GM19025 (cell line): ENCODE results near the gene TMED10.
A peak's percentile ranks its signal among the peaks of the same experiment; 100 is the strongest.
"Not testable (repeated sequence)": the region's sequence is repeated elsewhere in the genome, so short reads cannot be mapped to it uniquely, and the experiment has no call there.

Source experiments
- ATAC-seq: cut with Tn5 transposase; IDR thresholded peaks from one replicate; pipeline ENCODE4 v1.9.1; 2021; ENCODE audit warnings: mild to moderate bottlenecking, low read depth, moderate library complexity; ENCODE audit not compliant: unreplicated experiment

The TMED10 gene

DNA sequence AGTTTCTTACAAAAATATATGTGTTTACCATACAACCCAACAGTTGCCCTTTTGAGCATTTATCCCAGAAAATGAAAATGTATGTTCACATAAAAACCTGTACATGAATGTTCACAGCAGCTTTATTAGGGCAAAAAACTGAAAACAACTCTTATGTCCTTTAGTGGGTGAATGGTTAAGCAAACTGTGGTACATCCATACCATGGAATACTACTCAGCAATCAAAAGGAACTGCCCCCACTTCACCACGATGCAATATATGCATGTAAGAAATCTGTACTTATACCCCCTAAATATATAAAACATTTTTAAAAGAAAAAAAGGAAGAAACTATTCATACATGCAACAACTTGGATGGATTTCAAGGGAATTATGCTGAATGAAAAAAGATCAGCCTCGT is 42.8 kb downstream of the TMED10 start:
- no peak for ATAC-seq

- no peak for ATAC-seq
Measured at GRCh38 chr14:75132382-75133086, 43.9 kb downstream of the TMED10 start.

GRCh38 chr14:75128596-75128990 is 47.8 kb downstream of the TMED10 start:
- ATAC-seq, result no peak

- no peak for ATAC-seq
Measured at GRCh38 chr14:75127903-75128595, 48.4 kb downstream of the TMED10 start.

GRCh38 chr14:75127474-75127820 is 49.0 kb downstream of the TMED10 start:
- not testable (repeated sequence) for ATAC-seq

DNA sequence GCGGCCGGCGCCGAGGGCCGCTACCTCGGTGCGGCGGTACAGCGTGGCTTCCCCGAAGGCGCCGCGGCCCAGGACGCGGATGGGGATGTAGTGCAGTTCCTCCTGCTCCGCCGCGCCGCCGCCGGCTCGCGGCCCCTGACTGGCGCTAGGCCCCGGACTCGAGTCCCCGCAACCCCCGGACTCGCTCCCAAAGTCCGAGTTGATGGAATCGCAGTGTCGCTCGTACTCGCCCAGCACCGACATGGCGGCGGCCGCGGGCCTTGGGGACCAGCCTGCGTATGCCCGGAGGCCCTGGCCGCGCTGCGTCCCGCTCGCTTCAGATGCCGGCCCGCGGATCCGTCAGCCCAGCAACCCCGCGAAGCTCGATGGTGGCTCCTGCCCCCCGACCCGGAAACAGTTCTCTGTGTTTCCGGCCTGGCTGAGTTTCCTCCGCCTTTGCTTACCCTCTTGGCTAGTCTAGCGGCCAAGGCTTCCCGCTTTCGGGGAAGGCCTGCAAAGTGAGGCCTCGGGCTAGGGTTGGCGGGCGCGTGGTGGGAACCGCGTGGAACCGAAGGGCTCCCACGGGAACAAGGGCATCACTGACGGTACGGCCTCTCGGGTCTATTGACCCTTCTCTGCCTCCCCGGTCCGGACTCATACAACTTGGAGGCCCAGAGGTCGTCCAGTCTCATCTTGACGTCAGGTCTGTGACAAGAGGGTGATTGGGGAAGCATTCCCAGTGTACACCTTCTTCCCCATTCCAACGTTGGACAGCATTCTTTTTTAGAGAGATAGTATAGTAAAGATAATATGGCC is 49.5 kb downstream of the TMED10 start, which contains the start of gene NEK9:
Gene NEK9 (minus strand): TSS at position 370 of the 795 bp plus-strand sequence. CDS start 127 bp downstream, at position 243.
- ATAC-seq, result peak; percentile 87

DNA sequence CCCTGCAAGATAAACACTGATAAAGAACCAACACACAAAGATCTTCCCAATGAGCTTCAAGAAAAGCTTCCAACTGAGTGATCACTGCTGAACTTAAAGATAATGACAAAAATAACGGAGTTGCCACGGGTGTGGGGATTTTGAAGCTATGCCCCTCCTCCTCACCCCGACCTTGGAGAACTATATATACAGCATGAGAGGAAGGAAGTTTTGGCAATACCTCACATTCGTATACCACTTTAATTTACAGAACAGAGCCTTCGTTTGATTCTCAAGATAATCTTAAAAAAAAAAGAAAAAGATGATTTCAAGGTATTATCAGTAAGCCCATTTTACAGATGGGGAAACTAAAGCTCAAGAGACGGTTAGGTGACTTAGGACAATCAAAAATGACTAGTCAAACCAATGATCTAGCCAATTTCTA is 50.3 kb downstream of the TMED10 start:
- no peak for ATAC-seq

DNA sequence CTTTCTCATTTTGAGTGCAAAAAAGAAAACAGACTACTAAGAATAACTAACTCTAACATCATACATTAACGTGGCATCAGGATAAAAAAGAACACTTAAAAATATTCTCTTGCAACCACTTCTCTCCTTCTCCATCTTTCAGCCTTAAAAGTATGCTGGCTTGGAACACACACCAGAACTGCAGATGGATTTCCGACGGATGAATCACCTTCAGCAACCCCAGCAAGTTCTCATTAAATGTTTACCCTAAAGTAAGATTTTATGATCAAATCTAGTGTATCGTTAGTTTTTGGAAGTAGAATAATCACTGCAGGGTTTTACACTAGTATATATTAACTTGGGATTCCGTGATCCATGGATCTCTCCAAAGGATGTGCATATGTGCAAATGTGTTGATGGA is 50.8 kb downstream of the TMED10 start:
- no peak for ATAC-seq

DNA sequence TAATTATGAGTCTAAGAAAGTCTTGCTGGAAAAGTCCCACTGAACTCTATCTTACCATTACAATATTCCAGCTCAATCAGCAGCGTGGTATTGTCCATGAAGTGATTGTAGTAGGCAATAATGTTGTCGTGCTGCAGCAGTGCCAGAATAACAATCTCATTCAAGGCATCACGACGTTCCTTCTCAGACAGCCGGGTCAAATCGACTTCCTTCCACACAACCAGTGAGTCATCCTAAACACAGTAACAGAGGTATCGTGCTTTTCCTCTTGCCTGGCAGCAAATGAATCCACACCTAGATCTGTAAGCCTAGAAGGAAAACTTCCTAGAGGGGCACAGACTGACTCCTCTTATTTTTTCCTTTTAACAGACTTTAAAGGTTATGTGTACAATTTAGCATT is 52.4 kb downstream of the TMED10 start:
- ATAC-seq, result no peak

- no peak for ATAC-seq
Measured at GRCh38 chr14:75121552-75121951, 54.9 kb downstream of the TMED10 start.

GRCh38 chr14:75120541-75121291 is 55.7 kb downstream of the TMED10 start:
- no peak for ATAC-seq

GRCh38 chr14:75119056-75119455 is 57.4 kb downstream of the TMED10 start:
- ATAC-seq, result no peak

GRCh38 chr14:75113932-75114539 is 62.4 kb downstream of the TMED10 start:
- no peak for ATAC-seq

DNA sequence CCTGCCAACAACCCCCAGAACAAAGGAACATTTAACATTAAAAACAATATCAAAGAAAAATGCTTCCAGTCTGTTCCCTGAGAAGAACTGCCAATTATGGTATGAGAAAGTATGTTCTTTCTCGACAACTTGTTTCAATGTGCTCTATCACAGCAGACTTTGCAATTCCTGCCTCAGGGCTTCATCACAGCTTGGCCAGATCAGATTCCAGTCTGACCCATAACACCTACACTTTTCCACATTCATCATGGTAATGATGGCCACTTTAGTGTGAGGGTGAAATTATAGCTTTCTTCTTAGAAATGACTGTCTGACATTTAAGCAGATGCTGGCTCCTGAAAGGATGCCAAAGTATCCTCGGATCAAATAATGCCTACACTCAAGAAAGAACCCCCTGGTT is 66.5 kb downstream of the TMED10 start:
- no peak for ATAC-seq

DNA sequence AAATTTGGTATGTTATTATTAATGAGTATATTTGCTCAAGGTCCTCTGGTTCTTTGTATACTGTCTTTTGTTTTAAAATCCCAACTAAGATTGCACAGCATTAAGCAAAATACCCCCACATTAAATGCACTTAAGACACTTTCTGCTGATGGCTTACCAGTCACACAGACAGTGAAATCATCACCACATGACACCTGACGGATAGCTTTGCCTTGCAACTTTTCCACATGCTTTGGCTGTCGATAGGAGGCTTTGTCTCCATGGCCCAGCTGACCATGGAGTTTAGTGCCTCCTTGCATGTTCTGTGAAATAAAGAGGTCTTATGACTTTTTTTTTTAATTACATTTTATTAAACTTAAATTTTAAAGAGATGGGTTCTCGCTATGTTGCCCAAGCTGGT is 69.2 kb downstream of the TMED10 start:
- ATAC-seq, result no peak

GRCh38 chr14:75101491-75101890 is 74.9 kb downstream of the TMED10 start:
- no peak for ATAC-seq

DNA sequence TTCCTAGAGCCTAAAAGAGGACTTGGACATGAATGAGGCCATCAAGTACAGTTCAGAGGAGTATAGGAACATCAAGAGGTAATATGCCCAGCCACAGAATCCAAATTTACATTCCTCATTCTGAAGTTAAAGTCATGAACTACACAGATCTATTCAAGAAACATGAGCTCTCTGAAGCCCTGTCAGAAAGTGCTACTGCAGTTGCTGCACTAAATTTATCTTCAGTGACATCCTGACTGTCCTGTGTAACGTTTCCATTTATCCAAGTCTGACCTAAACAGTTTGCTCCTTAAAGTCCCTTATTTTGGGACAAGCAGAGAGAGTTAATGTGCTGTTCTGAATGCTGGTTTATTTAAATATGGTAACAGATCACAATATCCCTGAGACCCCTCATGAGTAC is 77.7 kb downstream of the TMED10 start:
- no peak for ATAC-seq

GRCh38 chr14:75098212-75098611 is 78.2 kb downstream of the TMED10 start:
- ATAC-seq, result no peak

GRCh38 chr14:75096959-75097358 is 79.5 kb downstream of the TMED10 start:
- no peak for ATAC-seq

- no peak for ATAC-seq
Measured at GRCh38 chr14:75095690-75096089, 80.7 kb downstream of the TMED10 start.
